DMS 273 (cell line): ENCODE measurements around the gene SH2D5.

Source experiments
- DNase-seq: peaks from one replicate; lab custom pipeline; 2025; ENCODE audit not compliant: unreplicated experiment; lab: John Stamatoyannopoulos, UW

Gene SH2D5

GRCh38 chr1:20732588-20733359, at the start of gene SH2D5:
Gene SH2D5 (minus strand): TSS chr1:20732703. CDS start chr1:20728044, 4,659 bp downstream.
- peak; percentile 91 for DNase-seq

DNA sequence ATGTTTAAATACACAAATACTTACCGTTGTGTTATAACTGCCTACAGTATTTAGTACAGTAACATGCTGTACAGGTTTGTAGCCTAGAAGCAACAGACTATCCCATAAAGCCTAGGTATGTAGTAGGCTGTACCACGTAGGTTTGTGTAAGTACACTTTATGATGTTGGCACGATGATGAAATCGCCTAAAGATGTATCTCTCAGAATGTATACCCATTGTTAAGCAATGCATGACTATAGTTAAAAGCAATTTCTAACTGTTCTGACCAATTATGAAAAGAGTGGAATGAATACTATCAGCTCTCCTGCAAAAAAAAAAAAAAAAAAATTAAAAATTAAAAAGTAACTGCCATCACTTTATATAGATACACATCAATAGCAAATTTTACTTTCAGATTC, 43.2 kb upstream of the SH2D5 start:
- DNase-seq = no peak

- no peak for DNase-seq
Observed at GRCh38 chr1:20771780-20772179, 39.3 kb upstream of the SH2D5 start.

- no peak for DNase-seq
Observed at GRCh38 chr1:20770314-20771087, 38.0 kb upstream of the SH2D5 start.

DNA sequence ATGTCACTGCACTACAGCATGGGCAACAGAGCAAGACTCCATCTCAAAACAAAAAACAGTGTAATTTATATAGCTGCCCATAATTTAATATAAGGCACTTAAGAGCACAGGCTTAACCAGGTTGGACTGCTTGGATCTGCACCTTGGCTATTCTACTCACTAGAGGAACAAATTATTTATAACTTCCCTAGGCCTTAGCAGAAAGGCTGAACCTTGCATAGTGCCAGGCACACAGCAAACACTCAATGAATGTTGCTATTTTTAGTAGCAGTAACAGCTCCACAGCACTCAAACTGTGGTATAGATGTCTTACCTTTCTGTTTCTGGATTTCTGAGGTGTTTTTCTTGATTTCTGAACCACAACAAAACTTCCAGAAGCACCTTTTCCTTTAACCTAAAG, 34.8 kb upstream of the SH2D5 start:
- no peak for DNase-seq

GRCh38 chr1:20763417-20763816, 30.9 kb upstream of the SH2D5 start:
- no peak for DNase-seq

DNA sequence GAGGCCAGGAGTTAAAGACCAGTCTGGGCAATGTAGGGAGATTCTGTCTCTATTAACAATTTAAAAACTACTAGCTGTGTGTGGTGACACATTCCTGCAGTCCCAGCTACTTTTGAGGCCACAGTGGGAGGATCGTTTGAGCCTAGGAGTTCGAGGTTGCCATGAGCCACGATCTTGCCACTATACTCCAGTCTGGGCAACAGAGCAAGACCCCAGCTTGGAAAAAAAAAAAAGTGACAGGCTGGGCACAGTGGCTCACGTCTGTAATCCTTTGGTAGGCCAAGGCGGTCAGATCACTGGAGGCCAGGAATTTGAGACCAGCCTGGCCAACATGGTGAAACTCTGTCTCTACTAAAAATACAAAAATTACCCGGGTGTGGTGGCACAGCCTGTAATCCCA, 27.8 kb upstream of the SH2D5 start:
- no peak for DNase-seq

- no peak for DNase-seq
Observed at GRCh38 chr1:20753589-20753988, 21.1 kb upstream of the SH2D5 start.

DNA sequence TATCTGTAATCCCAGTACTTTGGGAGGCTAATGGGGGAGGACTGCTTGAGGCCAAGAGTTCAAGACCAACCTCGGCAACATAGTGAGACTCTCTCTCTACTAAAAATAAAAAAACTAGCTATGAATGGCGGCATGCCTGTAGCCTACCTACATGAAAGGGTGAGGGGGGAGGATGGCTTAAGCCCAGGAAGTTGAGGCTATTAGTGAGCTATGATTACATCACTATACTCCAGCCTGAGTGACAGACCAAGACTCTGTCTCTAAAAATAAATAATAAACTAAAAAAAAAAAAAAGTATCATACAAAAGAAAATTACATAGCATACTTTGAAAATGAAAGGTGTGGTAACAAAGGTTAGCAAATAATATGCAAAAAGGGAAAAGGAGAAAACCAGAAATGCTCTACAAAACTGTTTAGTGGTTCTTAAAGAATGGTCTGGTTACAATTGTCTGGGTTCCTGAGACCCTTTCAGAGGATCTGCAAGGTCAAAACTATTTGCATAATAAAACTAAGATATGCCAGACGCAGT, 19.0 kb upstream of the SH2D5 start:
- no peak for DNase-seq

DNA sequence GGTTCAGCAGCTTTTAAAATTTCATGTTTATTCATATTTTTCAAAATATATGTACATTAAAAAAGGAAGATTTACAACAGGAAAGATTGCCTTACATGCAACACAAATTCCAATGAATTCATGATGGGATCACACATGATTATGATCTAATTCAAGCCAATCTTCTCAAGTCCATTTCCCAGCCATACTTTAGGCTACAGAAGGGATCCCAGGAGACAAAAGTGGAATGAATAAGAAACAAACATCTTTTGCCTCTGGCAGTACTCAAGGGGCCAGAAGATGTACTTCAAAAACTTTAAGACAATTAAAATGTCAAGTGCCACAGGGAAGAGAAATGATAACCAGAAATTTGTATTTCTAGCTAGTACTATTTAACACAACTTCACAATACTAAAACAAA, 10.2 kb upstream of the SH2D5 start:
- DNase-seq = no peak

DNA sequence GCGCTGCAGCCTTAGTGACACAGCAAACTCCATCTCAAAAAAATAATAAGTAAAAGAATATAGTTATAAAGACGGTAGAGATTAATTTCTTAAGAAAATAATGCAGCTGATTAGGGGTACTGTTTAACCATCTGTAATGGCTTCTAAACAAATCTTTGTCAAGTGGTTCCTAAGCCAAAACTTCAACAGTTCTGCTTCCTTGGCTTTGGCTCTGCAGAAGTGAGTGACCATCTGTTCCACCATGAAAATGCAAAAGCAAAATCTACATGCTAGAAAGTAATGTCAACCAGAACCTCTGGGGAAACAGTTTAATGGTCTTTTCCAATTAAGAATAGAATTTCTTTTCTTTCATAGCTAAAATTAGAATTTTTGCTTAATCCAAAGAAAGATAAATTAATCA, 8.3 kb upstream of the SH2D5 start:
- DNase-seq = peak; percentile 54

GRCh38 chr1:20739225-20739624, 6.7 kb upstream of the SH2D5 start:
- no peak for DNase-seq

DNA sequence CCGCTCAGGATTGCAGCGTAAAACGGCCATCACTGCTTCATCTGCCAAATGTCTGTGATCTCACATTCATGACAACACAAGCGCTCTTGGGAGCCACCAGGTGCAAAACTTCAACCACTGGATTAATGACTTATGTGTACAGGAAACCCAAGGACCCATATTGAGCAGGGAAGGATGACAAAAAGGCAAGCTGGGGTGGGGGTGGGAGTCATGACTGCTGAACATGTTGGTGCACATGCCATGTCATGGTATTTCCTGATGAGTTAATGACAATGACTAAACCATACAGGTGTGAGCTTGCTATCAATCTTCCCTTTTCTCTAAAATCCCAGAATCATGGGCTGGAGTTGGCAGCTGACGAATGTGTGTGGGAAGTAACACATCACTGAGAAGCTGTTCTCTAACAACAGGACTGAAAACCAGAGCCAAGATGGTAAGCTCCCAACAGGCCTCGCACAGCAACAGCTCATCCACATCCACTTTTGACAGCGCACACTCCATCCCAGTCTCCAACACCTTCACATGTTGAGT, 3.1 kb upstream of the SH2D5 start:
- no peak for DNase-seq

DNA sequence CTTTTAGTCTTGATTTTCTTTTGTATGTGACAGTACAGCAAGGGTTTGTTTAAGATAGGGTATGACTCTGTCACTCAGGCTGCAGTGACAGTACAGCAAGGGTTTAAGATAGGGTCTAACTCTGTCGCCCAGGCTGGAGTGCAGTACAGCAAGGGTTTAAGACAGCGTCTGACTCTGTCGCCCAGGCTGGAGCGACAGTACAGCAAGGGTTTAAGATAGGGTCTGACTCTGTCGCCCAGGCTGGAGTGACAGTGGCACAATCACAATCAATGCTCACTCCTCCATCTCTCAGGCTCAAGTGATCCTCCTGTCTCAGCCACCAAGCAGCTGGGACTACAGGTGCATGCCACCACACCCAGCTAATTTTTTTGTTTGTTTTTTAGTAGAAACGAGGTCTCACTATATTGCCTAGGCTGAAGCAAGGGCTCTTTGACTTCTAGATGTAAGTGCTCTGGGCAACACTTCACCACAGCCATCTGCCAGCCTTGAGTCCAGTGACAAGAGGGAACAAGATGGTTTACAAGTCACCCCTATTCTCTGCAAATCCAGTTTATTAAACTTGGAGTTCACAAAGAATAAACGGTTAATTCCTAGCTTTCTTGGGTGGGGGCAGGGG, 965 bp upstream of the SH2D5 start:
- peak; percentile 35 for DNase-seq

DNA sequence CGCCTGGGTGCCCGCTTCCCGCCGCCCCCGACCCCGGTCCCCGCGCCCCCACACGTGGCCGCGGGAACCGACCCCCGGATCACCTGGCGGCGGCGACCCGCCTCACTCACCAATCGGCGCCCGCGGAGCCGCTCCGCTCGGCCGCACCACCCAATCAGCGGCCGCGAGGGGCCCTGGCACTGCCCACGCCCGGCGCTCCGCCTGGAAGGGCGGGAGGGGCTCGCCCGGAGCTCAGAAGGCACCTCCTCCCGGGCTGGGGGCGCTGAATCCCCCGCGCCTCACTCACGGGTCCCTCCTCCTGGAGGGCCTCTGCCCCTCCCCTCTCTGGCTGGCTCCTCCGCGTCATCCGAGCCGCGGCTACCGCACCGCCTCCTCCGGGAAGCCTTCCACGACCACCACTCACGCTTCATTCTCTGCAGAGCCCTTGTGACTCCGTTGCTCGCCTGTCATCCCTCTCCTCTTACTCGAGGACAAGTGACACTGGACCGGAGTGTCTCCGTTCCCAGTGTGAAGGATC, 374 bp downstream of the SH2D5 start:
- peak; percentile 92 for DNase-seq

DNA sequence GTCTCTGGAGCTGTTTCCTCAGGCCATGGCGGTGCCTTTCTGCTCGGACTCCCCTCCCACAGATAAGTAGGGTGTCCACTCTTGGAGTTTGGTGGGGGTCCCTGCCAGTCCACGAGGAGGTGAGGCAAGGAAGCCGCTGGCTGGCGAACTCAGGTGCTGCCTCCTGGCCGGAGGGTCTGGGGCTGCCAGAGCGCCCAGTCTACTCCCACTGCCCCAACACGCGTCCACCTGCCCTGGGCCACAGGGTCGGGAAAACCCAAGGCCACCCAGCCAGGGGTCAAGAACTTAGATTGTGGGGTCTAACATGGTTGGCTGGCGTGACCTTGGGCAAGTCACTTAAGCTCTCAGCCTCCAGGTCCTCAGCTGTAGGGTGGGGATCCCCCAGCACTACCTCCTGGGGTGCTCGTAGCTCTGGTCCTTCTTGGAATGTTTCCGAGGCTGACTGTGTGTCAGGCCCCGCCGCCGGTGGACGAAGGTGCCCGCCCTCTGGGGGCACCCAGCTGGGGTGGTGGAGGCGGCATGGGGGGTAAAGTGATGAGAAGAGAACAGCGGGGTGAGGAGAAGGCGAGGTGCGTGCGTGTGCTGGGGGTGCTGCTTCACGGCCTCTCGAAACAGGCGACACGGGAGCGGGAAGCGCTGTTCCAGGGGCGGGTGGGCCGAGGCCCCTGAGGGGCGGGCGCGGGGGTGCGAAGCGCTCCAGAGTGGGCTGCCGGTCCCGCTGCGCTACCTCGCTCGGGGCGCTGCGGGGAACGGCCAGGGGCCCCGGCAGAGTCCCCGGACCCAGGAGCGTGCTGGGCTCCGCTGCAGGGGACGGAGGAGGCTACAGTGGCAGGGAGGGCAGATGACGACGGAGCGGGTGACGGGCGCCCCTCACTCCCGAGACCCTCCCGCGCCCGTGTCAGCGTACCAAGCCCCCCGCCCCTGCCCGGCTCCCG, 1.2 kb downstream of the SH2D5 start:
- DNase-seq = peak; percentile 45

DNA sequence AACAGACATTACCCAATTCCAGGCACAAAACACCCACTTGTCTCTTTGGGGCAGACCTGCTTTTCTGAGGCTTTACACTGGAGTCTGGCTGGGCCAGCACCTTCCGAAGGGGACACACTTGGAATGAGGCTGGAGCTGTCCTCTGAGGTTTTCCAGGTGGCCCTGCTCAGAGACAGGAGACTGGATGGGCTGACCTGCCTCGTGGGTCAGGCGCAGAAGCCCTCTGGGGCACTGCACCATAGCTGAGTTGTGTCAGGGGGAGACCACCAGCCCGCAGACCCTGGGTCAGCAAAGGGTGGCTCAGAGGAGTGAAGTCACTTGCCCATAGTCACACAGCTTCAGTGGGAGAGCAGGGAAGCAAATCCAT, 1.8 kb downstream of the SH2D5 start:
- DNase-seq = no peak

DNA sequence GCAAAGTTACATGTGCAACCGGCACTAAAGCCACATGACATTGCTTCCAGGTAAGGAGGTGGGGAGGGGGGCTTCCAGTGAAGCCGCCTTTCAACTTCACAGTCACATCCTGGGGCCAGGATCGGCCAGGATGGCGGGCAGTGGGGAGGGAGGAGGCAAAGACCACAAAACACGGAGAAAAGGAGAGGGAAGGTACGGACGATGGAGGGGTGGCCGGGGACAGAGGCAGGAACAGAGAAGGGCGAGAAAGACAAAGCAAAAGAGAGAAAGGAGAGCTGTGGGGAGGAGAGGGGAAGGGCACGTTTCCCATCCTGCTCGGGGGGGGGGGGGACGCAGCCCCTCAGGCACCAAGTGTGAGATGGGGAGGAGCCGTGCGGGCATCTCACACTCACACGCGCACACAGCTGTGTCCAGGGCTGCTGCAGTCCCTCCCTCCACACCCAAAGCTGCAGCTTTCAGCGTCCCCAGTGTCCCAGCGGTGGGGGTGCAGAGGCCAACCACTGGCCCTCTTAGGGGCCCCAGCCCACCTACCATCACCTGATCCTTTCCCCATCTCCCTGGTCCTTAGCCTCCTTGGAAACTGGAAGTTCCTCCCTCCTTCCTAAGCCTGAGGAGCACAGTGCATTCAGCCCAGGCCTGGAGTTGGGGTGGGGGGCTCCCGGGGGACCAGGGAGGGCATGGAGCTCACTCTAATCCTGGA, 2.4 kb downstream of the SH2D5 start:
- no peak for DNase-seq

GRCh38 chr1:20729155-20729931, 3.2 kb downstream of the SH2D5 start:
- DNase-seq = no peak
